ENCODE data around the gene ERMAP.
"Not testable (repeated sequence)": the region's sequence is repeated elsewhere in the genome, so short reads cannot be mapped to it uniquely, and the experiment has no call there.

ERMAP gene

GRCh38 chr1:42807056-42807668, 9.8 kb upstream of the ERMAP start:
- Histone ChIP-seq H3K36me3 (ENCODE audit: control insufficient read depth, insufficient read depth, low read length) (peaks cover 43% of the 10 kb centered on the region), H3K27ac (ENCODE audit: low read depth, low read length, severe bottlenecking) (no peak overlapping the region), H3K9me3 (ENCODE audit: control insufficient read depth, low read length) (peaks cover 4% of the 10 kb centered on the region), H3K4me1 (ENCODE audit: control insufficient read depth, insufficient read depth, low read length, poor library complexity, severe bottlenecking) (peaks cover 6% of the 10 kb centered on the region), H3K4me3 (ENCODE audit: extremely low read depth, insufficient read depth, low read length, poor library complexity, severe bottlenecking) (no peak overlapping the region)

- WGBS, 2 experiments (ENCODE audit: insufficient coverage in 2 of 2): no CpG with 5 or more reads among the region's 3 CpGs
- peaks cover 21% of the 10 kb centered on the region for H3K36me3 ChIP-seq (ENCODE audit: control insufficient read depth, insufficient read depth, low read length)
- H3K4me1 ChIP-seq (ENCODE audit: control insufficient read depth, insufficient read depth, low read length, poor library complexity, severe bottlenecking); H3K27ac ChIP-seq (ENCODE audit: low read depth, low read length, severe bottlenecking); H3K9me3 ChIP-seq (ENCODE audit: control insufficient read depth, low read length); H3K4me3 ChIP-seq (ENCODE audit: extremely low read depth, insufficient read depth, low read length, poor library complexity, severe bottlenecking): not testable (repeated sequence)
Measured at GRCh38 chr1:42814815-42815214, 2.1 kb upstream of the ERMAP start.

- H3K27ac ChIP-seq (ENCODE audit: low read depth, low read length, severe bottlenecking): peak overlapping the region; percentile 99
- peaks cover 12% of the 10 kb centered on the region for H3K4me1 ChIP-seq (ENCODE audit: control insufficient read depth, insufficient read depth, low read length, poor library complexity, severe bottlenecking)
- peaks cover 15% of the 10 kb centered on the region for H3K36me3 ChIP-seq (ENCODE audit: control insufficient read depth, insufficient read depth, low read length)
- peak overlapping the region; percentile 59 for H3K4me3 ChIP-seq (ENCODE audit: extremely low read depth, insufficient read depth, low read length, poor library complexity, severe bottlenecking)
- WGBS, 2 experiments (ENCODE audit: insufficient coverage in 2 of 2): 57 to 78% methylated on average over 4 to 6 of the region's 7 CpGs
- peaks cover 4% of the 10 kb centered on the region for H3K9me3 ChIP-seq (ENCODE audit: control insufficient read depth, low read length)
Measured at GRCh38 chr1:42815941-42816584, 859 bp upstream of the ERMAP start.

- Histone ChIP-seq H3K4me1 (ENCODE audit: control insufficient read depth, insufficient read depth, low read length, poor library complexity, severe bottlenecking) (peaks cover 12% of the 10 kb centered on the region), H3K27ac (ENCODE audit: low read depth, low read length, severe bottlenecking) (peak overlapping the region; percentile 99), H3K4me3 (ENCODE audit: extremely low read depth, insufficient read depth, low read length, poor library complexity, severe bottlenecking) (peak overlapping the region; percentile 59), H3K36me3 (ENCODE audit: control insufficient read depth, insufficient read depth, low read length) (peaks cover 9% of the 10 kb centered on the region), H3K9me3 (ENCODE audit: control insufficient read depth, low read length) (peaks cover 4% of the 10 kb centered on the region)
- WGBS, 2 experiments (ENCODE audit: insufficient coverage in 2 of 2): 2% methylated on average over 9 to 12 of the region's 13 CpGs
Measured at GRCh38 chr1:42817440-42817767, 482 bp downstream of the ERMAP start.

GRCh38 chr1:42817976-42818375, 1.1 kb downstream of the ERMAP start:
- Histone ChIP-seq H3K27ac (ENCODE audit: low read depth, low read length, severe bottlenecking) (no peak overlapping the region), H3K9me3 (ENCODE audit: control insufficient read depth, low read length) (peaks cover 4% of the 10 kb centered on the region), H3K4me1 (ENCODE audit: control insufficient read depth, insufficient read depth, low read length, poor library complexity, severe bottlenecking) (peaks cover 12% of the 10 kb centered on the region), H3K4me3 (ENCODE audit: extremely low read depth, insufficient read depth, low read length, poor library complexity, severe bottlenecking) (no peak overlapping the region), H3K36me3 (ENCODE audit: control insufficient read depth, insufficient read depth, low read length) (peaks cover 9% of the 10 kb centered on the region)
- 91 to 100% methylated on average over 1 to 3 of the region's 3 CpGs for WGBS, 2 experiments (ENCODE audit: insufficient coverage in 2 of 2)

- Histone ChIP-seq H3K36me3 (ENCODE audit: control insufficient read depth, insufficient read depth, low read length) (no peaks in the 10 kb centered on the region), H3K4me3 (ENCODE audit: extremely low read depth, insufficient read depth, low read length, poor library complexity, severe bottlenecking) (no peak overlapping the region), H3K27ac (ENCODE audit: low read depth, low read length, severe bottlenecking) (no peak overlapping the region), H3K9me3 (ENCODE audit: control insufficient read depth, low read length) (no peaks in the 10 kb centered on the region), H3K4me1 (ENCODE audit: control insufficient read depth, insufficient read depth, low read length, poor library complexity, severe bottlenecking) (peaks cover 9% of the 10 kb centered on the region)
- 29% methylated on average over 1 of the region's 1 CpG; no CpG with 5 or more reads in 1 of the 2 experiments for WGBS, 2 experiments (ENCODE audit: insufficient coverage in 2 of 2)
Measured at GRCh38 chr1:42820813-42821212, 3.9 kb downstream of the ERMAP start.

- H3K27ac ChIP-seq (ENCODE audit: low read depth, low read length, severe bottlenecking): no peak overlapping the region
- no peaks in the 10 kb centered on the region for H3K9me3 ChIP-seq (ENCODE audit: control insufficient read depth, low read length)
- WGBS, 2 experiments (ENCODE audit: insufficient coverage in 2 of 2): 80% methylated on average over 1 of the region's 2 CpGs; no CpG with 5 or more reads in 1 of the 2 experiments
- H3K4me3 ChIP-seq (ENCODE audit: extremely low read depth, insufficient read depth, low read length, poor library complexity, severe bottlenecking): no peak overlapping the region
- H3K4me1 ChIP-seq (ENCODE audit: control insufficient read depth, insufficient read depth, low read length, poor library complexity, severe bottlenecking): peaks cover 3% of the 10 kb centered on the region
- no peaks in the 10 kb centered on the region for H3K36me3 ChIP-seq (ENCODE audit: control insufficient read depth, insufficient read depth, low read length)
Measured at GRCh38 chr1:42821690-42822089, 4.8 kb downstream of the ERMAP start.

- WGBS, 2 experiments (ENCODE audit: insufficient coverage in 2 of 2): 100% methylated on average over 1 of the region's 2 CpGs; no CpG with 5 or more reads in 1 of the 2 experiments
- no peak overlapping the region for H3K4me3 ChIP-seq (ENCODE audit: extremely low read depth, insufficient read depth, low read length, poor library complexity, severe bottlenecking)
- H3K36me3 ChIP-seq (ENCODE audit: control insufficient read depth, insufficient read depth, low read length): no peaks in the 10 kb centered on the region
- no peak overlapping the region for H3K27ac ChIP-seq (ENCODE audit: low read depth, low read length, severe bottlenecking)
- no peaks in the 10 kb centered on the region for H3K9me3 ChIP-seq (ENCODE audit: control insufficient read depth, low read length)
- H3K4me1 ChIP-seq (ENCODE audit: control insufficient read depth, insufficient read depth, low read length, poor library complexity, severe bottlenecking): peaks cover 3% of the 10 kb centered on the region
Measured at GRCh38 chr1:42822800-42823392, 6.0 kb downstream of the ERMAP start.

GRCh38 chr1:42824481-42825035, 7.6 kb downstream of the ERMAP start:
- H3K27ac ChIP-seq (ENCODE audit: low read depth, low read length, severe bottlenecking): no peak overlapping the region
- H3K4me3 ChIP-seq (ENCODE audit: extremely low read depth, insufficient read depth, low read length, poor library complexity, severe bottlenecking): no peak overlapping the region
- whole genome bisulfite sequencing, 2 experiments (ENCODE audit: insufficient coverage in 2 of 2): 94 to 95% methylated on average over 4 of the region's 4 CpGs
- H3K4me1 ChIP-seq (ENCODE audit: control insufficient read depth, insufficient read depth, low read length, poor library complexity, severe bottlenecking): peaks cover 3% of the 10 kb centered on the region
- no peaks in the 10 kb centered on the region for H3K9me3 ChIP-seq (ENCODE audit: control insufficient read depth, low read length)
- no peaks in the 10 kb centered on the region for H3K36me3 ChIP-seq (ENCODE audit: control insufficient read depth, insufficient read depth, low read length)

- H3K4me1 ChIP-seq (ENCODE audit: control insufficient read depth, insufficient read depth, low read length, poor library complexity, severe bottlenecking): peaks cover 3% of the 10 kb centered on the region
- H3K4me3 ChIP-seq (ENCODE audit: extremely low read depth, insufficient read depth, low read length, poor library complexity, severe bottlenecking): no peak overlapping the region
- no peaks in the 10 kb centered on the region for H3K9me3 ChIP-seq (ENCODE audit: control insufficient read depth, low read length)
- no peaks in the 10 kb centered on the region for H3K36me3 ChIP-seq (ENCODE audit: control insufficient read depth, insufficient read depth, low read length)
- no peak overlapping the region for H3K27ac ChIP-seq (ENCODE audit: low read depth, low read length, severe bottlenecking)
- 82 to 86% methylated on average over 7 to 8 of the region's 10 CpGs for WGBS, 2 experiments (ENCODE audit: insufficient coverage in 2 of 2)
Measured at GRCh38 chr1:42825036-42825851, 8.3 kb downstream of the ERMAP start.
